Measurements from ENCODE around the gene COX6B2.
"Not testable (repeated sequence)": the region's sequence is repeated elsewhere in the genome, so short reads cannot be mapped to it uniquely, and the experiment has no call there.

Gene COX6B2

GRCh38 chr19:55354698-55355212 lies at the start of gene COX6B2:
TSS of gene COX6B2 (minus strand) at chr19:55354719. CDS start at chr19:55354521, 198 bp downstream.
- in situ Hi-C loops (cut with MboI; ENCODE audit: low sequenced_read_pairs) = no loop called here

GRCh38 chr19:55402509-55402908 lies 48.0 kb upstream of the COX6B2 start:
- in situ Hi-C loops (cut with MboI; ENCODE audit: low sequenced_read_pairs) = no loop called here

GRCh38 chr19:55401390-55401789 lies 46.9 kb upstream of the COX6B2 start:
- in situ Hi-C loops (cut with MboI; ENCODE audit: low sequenced_read_pairs) = not testable (repeated sequence)

GRCh38 chr19:55400281-55401087 lies 46.0 kb upstream of the COX6B2 start:
- in situ Hi-C loops (cut with MboI; ENCODE audit: low sequenced_read_pairs) = no loop called here

- in situ Hi-C loops (cut with MboI; ENCODE audit: low sequenced_read_pairs) = no loop called here
These were observed 43.8 kb upstream of the COX6B2 start for GRCh38 chr19:55398200-55398925.

GRCh38 chr19:55392820-55393761 lies 38.6 kb upstream of the COX6B2 start:
- in situ Hi-C loops (cut with MboI; ENCODE audit: low sequenced_read_pairs) = no loop called here

- in situ Hi-C loops (cut with MboI; ENCODE audit: low sequenced_read_pairs) = no loop called here
These were observed 37.4 kb upstream of the COX6B2 start for GRCh38 chr19:55391702-55392615.

GRCh38 chr19:55391191-55391670 lies 36.7 kb upstream of the COX6B2 start:
- in situ Hi-C loops (cut with MboI; ENCODE audit: low sequenced_read_pairs) = no loop called here

GRCh38 chr19:55390461-55390880 lies 36.0 kb upstream of the COX6B2 start:
- in situ Hi-C loops (cut with MboI; ENCODE audit: low sequenced_read_pairs) = no loop called here

GRCh38 chr19:55389386-55390317 lies 35.1 kb upstream of the COX6B2 start:
- in situ Hi-C loops (cut with MboI; ENCODE audit: low sequenced_read_pairs) = no loop called here

- in situ Hi-C loops (cut with MboI; ENCODE audit: low sequenced_read_pairs) = no loop called here
These were observed 33.4 kb upstream of the COX6B2 start for GRCh38 chr19:55387736-55388497.

- in situ Hi-C loops (cut with MboI; ENCODE audit: low sequenced_read_pairs) = no loop called here
These were observed 32.0 kb upstream of the COX6B2 start for GRCh38 chr19:55386493-55386971.

GRCh38 chr19:55385724-55386492 lies 31.4 kb upstream of the COX6B2 start, which contains the start of gene RPL28:
TSS of gene RPL28 (plus strand) at chr19:55385932. CDS start at chr19:55386358, 426 bp downstream.
- in situ Hi-C loops (cut with MboI; ENCODE audit: low sequenced_read_pairs) = no loop called here

- in situ Hi-C loops (cut with MboI; ENCODE audit: low sequenced_read_pairs) = no loop called here
These were observed 30.6 kb upstream of the COX6B2 start for GRCh38 chr19:55384920-55385723.

GRCh38 chr19:55384131-55384919 lies 29.8 kb upstream of the COX6B2 start, which contains the start of gene TMEM238:
TSS of gene TMEM238 (minus strand) at chr19:55384292. CDS start at chr19:55384259, 33 bp downstream.
- in situ Hi-C loops (cut with MboI; ENCODE audit: low sequenced_read_pairs) = no loop called here
